Left cardiac atrium (tissue), 4 donors: ENCODE data around the gene SYT11. TPM values are rescaled to one million over a fixed set of nuclear protein-coding genes. Genes with fewer than 3 reads are reported as not detected.
"Not testable (repeated sequence)": the region's sequence is repeated elsewhere in the genome, so short reads cannot be mapped to it uniquely, and the experiment has no call there.

Experiments used
- ATAC-seq, 2 donors: fragments of 200-7000 bp; cut with Tn5 transposase; one replicate each; pipeline ENCODE4 v1.9.1; 2020; ENCODE audit warnings: mild to moderate bottlenecking in 2 of 2, moderate library complexity in 2 of 2
- DNase-seq: peaks from one replicate; pipeline ENCODE4 v3.0.0-alpha.2; 2020
- intact Hi-C, 2 donors: fragments of 100-400 bp; cut with DNase I; formaldehyde crosslinking; loops; one replicate each; pipeline versions ENCODE4 v1.14.1 to v1.15.1; 2022 to 2023
- total RNA-seq, 2 donors: library from RNA; stranded (reverse); fragmentation: NEBNext Ultra II Directional; extraction: Animal tissue kit (Norgen Biotek cat#: 25700); gene quantifications; one replicate each; pipeline ENCODE4 v1.2.1, GENCODE V29; 2021
- donor health status: DM: no; HTN: yes; CAD: no.
- donor health status: DM: no; HTN: yes; CAD: no; lungs with severe emphysema.
- donor health status: DM: yes; HTN: yes; CAD: no.
- donor health status: Dilated cardiomyopathy.

SYT11 gene
- total RNA-seq, 2 donors from 2014 or later = 9.9 to 16.5 TPM

DNA sequence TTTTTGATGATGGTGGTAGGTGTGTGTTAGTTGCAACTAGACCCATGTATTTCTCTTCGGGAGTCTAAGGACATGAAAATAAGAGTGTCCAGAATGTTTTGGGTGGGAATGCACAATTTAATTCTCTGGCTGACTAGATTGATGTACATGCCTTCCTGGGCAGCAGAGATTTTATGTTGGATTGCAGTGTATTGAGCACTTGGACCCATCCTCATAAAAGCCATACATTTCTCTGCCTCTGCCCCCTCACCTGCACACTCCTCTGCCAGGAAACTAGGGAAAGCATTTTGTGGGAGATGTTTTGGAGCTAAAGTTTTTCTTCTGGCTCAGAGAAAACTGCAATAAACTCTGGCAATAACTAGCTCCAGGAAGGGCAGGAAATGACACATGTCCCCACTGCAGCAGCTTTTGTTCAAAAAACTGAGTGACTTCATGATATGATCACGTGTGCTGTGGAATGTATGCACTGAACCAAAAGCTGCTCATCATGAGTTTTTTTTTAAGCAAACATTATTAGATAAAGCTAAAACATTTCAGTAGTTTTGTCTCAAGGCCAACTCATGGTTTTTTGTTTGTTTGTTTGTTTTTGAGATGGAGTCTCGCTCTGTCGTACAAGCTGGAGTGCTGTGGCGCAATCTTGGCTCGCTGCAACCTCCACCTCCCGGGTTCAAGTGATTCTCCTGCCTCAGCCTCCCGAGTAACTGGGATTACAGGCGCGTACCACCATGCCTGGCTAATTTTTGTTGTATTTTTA lies 34.2 kb downstream of the SYT11 start:
- ATAC-seq (peak; percentile 65 to 74), DNase-seq (peak; percentile 30)
- intact Hi-C loops = no loop called here

DNA sequence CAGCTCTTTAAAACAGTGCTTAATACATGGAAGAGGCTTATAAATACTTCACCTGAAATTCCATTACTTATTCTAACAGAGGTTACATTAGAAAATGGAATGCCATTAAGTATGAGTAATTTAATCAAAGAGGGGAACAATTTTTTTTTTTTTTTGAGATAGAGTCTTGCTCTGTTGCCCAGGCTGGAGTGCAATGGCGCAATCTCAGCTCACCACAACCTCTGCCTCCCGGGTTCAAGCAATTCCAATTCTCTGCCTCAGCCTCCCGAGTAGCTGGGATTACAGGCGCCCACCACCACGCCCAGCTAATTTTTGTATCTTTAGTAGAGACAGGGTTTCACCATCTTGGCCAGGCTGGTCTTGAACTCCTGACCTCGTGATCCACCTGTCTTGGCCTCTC lies 36.2 kb downstream of the SYT11 start:
- intact Hi-C loops, DNase-seq, ATAC-seq: not testable (repeated sequence)

DNA sequence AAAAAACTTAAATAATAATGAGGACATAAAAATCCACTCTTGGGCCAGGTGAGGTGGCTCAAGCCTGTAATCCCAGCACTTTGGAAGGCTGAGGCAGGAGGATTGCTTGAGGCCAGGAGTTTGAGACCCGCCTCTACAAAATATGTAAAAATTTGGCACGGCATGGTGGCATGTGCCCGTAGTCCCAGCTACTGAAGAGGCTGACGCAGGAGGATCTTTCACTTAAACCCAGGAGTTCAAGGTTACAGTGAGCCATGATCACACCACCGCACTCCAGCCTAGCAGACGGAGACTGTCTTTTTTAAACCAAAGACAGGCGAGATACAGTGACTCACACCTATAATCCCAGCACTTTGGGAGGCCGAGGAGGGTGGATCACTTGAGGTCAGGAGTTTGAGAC lies 37.1 kb downstream of the SYT11 start:
- DNase-seq, ATAC-seq, intact Hi-C loops: not testable (repeated sequence)

DNA sequence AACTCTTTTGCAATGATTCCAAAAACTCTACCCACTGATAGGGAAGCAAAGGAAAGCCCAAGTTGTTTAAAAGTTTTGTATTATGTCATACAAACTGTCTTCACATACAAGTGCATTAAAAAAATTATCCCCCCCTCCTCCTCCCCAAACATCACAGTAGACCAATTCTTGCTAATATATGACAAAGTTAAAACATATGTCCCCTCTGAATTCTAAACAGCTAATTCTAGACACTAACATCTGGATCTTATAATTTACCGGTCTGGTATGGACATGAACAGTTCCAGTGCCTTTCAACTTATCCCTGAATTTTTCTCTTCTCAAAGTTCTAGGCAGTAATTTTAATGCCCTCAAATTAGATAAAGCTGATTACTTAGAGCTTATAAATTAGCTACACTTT lies 38.4 kb downstream of the SYT11 start:
- ATAC-seq (no peak), DNase-seq (no peak)
- intact Hi-C loops = no loop called here

DNA sequence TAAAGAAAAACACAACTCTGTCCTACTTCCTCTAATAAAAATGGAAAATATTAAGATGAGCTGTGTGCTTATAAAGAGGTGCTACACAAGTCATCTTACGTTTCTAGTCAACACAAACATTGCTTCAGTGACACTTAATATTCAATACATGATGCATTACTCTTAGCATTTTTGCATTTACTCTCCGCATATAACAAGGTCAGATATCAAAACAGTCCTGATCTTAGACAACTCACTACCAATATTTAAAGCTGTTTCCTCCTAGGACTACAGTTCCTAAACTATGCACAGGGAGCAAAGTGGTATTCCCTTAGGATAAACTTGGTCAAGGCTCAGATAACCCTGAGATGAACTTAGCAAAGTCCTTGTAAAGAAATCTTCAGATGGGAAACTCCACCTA lies 39.5 kb downstream of the SYT11 start:
- intact Hi-C loops = no loop called here
- DNase-seq (no peak), ATAC-seq (no peak)

DNA sequence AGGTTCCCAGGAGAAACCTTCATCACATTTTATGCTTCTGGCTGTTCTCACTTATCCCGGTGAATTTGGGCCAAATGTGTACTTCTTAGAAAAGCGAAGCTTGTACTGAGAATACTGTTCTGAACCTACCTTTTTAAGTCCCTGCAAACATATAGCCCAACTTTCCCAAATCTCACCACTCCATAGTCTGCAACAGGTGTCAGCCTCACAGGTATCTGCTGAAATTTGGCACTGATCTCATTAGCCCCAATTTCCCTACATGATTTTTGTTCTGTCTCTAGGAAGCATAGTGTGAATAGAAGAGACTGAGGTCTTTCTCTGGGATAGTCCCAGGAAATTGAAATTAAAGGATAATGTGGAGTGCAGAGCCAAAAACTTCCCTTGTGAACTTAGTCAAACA lies 40.3 kb downstream of the SYT11 start:
- intact Hi-C loops = loop anchor here in 1 of 2 donors (10.0 kb wide), 1 partner anchor 85 kb away; no protein-coding TSS in a partner anchor
- no peak for DNase-seq
- ATAC-seq = no peak

DNA sequence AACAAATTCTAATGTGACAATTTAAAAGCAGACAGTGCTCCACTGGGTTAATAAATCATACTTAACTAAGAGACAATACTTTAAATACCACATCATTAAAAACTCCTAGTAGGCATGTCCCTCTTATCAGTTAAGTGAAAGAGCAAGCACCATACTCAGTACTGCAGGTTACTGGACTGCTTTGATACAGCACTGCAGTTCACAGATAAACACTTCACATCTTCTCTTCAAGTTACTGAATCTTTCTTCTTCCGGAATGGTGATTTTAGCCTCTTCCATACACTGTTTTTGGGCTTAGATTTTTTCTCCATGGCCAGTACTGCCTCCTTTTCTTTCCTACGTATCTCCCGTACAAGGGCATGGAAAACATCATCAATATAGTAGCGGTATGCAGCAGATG lies 40.8 kb downstream of the SYT11 start:
- intact Hi-C loops = loop anchor here in 1 of 2 donors (10.0 kb wide), 1 partner anchor 85 kb away; no protein-coding TSS in a partner anchor
- DNase-seq = no peak
- ATAC-seq = no peak

DNA sequence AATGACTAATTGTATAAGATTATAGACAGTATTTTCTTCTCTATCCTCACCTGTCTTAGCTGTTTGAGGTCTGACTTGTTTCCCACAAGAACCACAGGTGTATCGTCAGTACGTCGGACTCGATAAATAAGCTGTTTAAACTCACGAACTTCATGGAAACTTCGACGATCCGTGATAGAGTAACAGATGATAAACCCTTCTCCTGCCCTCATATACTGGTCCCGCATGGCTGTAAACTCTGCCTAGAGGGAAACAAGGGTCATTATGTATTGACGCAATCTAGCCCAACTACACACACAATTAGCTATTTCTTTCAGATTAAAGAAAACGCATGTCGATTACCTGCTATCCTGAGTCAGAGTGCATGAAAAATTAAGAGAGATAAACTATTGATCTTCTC lies 44.9 kb downstream of the SYT11 start:
- intact Hi-C loops = loop anchor here in 1 of 2 donors (10.0 kb wide), 1 partner anchor 89 kb away; no protein-coding TSS in a partner anchor
- no peak for ATAC-seq
- DNase-seq = no peak

DNA sequence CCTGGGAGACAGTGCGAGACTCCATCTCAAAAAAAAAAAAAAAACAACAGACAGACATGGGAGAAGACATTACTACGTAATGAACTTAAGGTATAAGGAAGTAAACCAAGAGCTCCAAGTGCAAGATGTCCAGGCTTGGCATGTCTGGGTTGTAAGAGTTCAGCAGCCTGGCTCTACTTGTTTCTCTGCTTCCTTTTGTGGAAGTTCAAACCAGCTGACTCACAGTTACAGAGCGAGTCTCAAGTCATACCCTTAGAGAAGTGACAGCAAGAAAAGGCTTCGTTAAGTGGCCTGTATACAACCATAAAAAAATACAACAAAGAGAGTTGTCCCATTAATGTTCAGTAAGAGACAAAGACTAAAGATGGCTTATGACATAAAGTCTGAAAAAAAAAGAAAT lies 50.5 kb downstream of the SYT11 start:
- DNase-seq (no peak), ATAC-seq (peak in 1 of 2 donors; percentile 43)
- intact Hi-C loops = loop anchor here (2.0 to 10.0 kb wide), 2 partner anchors 49 to 95 kb away; no protein-coding TSS in a partner anchor

DNA sequence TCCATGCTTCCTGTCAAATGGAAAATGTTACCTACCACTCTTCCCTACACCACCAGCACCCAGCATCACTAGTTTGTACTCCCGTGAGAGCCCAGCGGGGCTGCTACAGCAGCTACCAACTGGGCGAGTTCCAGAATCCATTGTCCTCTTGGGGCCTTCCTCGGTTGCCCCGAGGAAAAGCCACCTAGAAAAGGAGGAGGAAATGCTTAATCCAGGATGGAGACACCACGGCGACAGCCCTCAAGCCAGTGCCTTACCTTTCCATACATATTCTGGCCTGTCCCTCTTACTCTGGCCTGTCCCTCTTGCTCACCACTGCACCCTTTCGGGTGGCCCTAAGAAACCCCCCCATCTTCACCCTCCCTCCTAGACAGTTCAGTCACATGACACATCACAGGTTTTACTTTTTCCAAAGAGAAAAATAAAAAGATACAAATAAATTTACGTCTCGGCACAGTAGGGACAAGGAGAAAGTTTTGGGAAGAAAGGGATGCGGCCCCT lies 51.3 kb downstream of the SYT11 start:
- DNase-seq = no peak
- peak; percentile 66 to 71 for ATAC-seq
- intact Hi-C loops = loop anchor here in 1 of 2 donors (2.0 kb wide), 1 partner anchor 50 kb away; no protein-coding TSS in a partner anchor

DNA sequence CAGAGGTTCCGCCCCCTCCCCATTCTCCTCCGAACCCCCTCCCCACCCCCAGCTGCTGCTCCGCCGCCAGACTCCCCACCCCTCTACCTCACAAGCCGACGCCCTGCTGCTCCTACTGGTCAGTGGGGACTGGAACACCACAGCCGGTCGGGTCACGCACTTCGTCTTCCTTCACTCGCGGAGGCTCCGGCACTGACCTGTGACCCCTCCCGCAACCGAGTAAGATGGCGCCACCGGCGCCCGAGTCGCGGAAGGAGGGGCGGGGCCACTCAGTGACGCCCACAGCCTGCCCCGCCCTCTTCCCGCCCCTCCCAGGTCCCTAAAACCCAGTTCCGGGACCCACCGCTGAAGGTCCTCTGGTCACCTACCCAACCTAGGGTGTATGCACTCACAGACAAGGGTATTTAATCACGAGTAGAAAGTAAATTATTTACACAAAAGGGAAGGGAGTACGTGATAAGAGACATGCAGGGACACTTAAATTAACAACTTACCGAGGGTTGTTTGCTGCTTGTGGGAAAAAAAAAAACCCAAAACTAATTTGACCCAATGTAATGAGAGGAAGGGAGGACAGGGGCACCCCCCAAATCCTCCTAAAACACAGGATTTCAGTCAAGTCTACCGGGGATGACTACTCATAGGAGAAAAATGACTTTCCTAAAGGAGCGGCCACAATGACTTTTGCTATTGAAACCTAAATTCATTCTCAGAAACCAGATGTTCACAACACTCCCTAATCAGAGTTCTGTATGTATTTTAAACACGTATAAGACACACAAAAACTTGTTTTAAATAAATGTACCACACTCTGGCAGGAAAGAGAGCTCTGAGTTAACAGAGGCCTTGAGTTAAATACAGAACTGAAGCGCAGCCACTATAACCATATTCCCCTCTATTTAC lies 52.0 kb downstream of the SYT11 start, which contains the start of gene RIT1:
Gene RIT1, minus strand, starts transcription at position 194 of the 900 bp plus-strand sequence. CDS start 588 bp downstream, outside the sequence.
- intact Hi-C loops = loop anchor here in 1 of 2 donors (2.0 kb wide), 1 partner anchor 51 kb away; no protein-coding TSS in a partner anchor
- DNase-seq (peak; percentile 91), ATAC-seq (peak; percentile 98 to 99)

DNA sequence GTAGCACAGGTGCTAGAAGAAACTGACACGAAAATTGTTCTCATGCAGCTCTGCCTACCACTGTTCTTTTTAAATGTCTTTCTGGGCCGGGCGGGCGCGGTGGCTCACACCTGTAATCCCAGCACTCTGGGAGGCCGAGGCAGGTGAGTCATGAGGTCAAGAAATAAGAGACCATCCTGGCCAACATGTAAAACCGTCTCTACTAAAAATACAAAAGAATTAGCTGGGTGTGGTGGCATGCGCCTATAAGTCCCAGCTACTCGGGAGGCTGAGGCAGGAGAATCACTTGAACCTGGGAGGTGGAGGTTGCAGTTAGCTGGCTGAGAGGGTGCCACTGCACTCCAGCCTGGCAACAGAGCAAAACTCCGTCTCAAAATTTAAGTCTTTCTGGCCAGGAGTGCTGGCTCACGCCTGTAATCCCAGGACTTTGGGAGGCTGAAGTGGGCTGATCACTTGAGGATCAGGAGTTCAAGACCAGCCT lies 52.7 kb downstream of the SYT11 start:
- ATAC-seq = no peak
- intact Hi-C loops = no loop called here

DNA sequence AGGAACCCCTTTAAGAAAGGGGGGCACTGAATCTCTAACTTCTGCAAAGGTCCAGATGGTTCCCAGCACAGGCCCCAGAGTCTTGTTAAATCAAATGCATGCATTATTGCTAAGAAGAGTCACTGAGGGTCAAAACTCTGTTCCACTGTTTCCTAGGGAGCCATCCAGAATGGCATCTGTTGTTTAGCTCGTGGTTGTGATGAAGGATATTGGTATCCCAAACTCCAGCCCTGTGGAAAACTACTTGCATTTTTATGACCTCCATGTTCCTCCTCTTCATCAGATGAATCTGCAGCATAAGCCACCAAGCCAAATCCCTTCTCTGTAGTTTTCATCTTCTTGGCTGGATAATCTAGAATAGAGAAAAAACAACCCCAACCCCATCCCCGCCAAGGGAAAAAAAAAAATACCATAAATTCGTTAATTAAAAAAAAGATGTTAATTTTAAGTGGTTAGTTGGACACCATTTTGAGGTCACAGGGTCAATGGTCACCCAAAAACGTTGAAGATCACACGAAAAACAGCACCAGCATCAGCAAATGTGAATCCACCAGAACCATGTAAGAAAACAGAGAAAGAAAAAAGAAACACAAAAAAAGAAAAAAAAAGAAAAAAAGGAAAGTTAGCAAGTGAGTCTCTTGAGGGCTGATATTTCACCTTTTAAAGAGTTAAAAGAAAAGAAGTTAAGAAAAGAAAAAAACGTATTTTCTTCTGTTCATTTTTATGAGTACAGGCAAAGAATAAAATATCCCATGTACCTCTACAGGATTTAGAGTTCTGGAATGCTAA lies 54.8 kb downstream of the SYT11 start:
- no peak for ATAC-seq
- DNase-seq = no peak
- intact Hi-C loops = no loop called here

More for the DNA sequence above, 52.7 kb downstream of the SYT11 start:
- DNase-seq = no peak

DNA sequence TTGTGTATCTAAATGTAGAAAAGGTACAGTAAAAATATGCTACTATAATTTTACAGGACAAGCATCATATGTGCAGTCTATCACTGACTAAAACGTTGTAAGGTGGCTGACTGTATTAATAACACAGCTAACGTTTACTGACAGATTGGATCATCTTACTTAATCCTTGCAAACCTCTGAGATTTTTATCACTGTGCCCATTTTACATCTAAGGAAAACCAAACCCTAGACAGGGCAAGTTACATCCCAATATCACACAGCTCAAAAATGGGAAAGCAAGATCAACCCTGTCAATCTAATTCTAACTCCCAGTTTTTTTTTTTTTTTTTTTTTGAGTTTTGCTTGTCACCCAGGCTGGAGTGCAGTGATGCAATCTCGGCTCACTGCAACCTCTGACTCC lies 59.3 kb downstream of the SYT11 start:
- no peak for ATAC-seq
- intact Hi-C loops = no loop called here
- DNase-seq = no peak

DNA sequence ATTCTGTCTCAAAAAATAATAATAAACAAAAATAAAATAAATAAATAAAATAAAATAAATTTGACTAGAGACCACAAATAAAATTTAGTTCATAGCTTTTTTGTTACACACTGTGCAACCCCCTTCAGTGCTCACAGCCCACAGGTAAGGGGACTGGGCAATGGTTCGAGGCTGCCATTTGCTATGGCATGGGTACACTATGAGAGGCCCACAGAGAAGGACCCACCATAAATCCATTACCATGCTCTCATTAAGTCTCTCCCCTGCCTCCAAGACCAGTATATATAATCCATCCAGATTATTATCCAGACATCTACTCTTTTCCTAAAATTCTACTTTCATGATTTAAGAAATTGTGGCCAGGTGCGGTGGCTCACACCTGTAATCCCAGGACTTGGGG lies 60.4 kb downstream of the SYT11 start:
- intact Hi-C loops = no loop called here
- ATAC-seq (no peak), DNase-seq (no peak)

DNA sequence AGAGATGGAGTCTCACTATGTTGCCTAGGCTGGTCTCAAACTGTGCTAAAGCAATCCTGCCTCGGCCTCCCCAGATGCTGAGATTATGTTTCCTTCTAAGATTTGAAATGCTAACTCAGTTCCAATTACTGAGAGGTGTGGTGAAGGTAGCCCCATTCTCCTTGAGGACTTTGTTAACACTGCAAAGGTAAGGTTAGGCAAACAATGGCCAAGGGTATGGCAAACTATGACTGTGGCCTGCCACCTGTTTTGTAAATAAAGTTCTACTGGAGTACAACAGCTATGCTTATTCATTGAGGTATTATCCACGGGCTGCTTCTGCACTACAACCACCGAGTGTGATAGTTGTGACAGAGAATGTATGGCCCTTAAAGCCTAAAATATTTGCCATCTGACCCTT lies 61.4 kb downstream of the SYT11 start:
- ATAC-seq (no peak), DNase-seq (no peak)
- intact Hi-C loops = no loop called here

DNA sequence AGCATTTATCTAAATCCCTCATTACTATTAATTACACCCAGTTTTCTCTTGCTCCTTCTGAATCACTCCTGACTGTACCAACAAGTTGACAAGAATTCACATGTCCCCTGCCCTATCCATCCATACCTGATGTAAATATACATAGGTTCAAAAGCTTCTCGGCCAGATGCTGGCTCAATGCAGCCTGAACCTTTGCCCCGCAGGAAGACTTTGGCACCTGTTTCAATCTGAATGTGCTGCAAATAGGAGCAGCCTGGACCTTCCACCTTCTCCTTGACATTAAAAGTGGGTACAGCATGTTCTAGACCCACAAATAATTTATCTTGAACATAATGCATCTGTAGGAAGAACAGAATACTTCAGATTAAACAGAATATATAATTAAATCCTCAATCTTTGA lies 66.1 kb downstream of the SYT11 start:
- ATAC-seq (no peak), DNase-seq (no peak)
- intact Hi-C loops = no loop called here

DNA sequence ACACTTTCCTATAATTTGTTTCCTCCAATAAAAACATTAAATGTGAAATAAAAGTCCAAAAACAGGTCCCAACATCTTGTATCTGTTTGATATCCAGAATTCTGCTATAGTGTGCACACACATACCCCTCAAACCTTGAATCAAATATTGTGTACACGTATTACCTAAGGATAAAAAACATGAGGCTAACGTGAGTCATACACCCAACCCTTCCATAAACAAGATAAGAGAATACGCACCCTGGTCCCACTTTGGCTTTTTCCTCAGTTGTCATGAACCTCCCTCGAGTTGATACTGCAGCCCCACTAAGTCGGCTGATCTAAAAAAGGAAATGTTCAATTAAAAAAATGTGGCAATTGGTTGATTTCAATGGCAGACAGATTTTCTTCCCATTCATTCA lies 69.7 kb downstream of the SYT11 start:
- no peak for ATAC-seq
- DNase-seq = no peak
- intact Hi-C loops = no loop called here

DNA sequence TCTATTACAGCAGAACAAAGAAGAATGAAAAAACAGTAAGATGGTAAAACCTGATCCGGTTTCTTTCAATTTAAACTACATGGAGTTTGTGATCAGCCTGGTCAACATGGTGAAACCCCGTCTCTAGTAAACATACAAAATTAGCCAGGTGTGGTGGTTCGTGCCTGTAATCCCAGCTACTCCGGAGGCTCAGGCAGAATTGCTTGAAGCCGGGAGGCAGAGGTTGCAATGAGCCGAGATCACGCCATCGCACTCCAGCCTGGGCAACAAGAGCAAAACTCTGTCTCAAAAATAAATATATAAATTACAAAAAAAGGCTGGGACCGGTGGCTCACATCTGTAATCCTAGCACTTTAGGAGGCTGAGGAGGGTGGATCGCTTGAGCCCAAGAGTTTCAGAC lies 71.4 kb downstream of the SYT11 start:
- intact Hi-C loops, ATAC-seq, DNase-seq: not testable (repeated sequence)
